LNCAP (cell line): ENCODE measurements around the gene SEC14L5.

Experiments used
- TF ChIP-seq, protein P1 (sequence below): fragments of 450-650 bp; IDR thresholded peaks from 2 replicates; pipeline ENCODE4 v1.5.1; 2017; ENCODE audit warnings: mild to moderate bottlenecking

Gene SEC14L5

DNA sequence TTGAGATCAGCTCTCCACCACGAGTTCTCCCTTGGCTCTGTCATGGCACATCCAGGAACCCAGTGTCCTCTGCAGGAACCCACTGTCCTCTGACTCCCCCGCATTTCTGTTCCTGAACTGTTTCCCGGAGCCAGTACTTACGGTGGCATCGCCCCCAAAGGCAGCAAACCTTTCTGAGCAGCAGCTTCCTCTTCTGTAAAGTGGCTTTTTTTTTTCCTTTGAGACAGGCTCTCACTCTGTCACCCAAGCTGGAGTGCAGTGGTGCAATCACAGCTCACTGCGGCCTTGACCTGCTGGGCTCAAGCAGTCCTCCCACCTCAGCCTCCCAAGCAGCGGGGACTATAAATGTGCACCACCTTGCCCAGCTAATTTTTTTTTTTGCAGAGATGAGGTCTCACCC is 43.4 kb downstream of the SEC14L5 start:
- TF ChIP-seq, protein P1, sequence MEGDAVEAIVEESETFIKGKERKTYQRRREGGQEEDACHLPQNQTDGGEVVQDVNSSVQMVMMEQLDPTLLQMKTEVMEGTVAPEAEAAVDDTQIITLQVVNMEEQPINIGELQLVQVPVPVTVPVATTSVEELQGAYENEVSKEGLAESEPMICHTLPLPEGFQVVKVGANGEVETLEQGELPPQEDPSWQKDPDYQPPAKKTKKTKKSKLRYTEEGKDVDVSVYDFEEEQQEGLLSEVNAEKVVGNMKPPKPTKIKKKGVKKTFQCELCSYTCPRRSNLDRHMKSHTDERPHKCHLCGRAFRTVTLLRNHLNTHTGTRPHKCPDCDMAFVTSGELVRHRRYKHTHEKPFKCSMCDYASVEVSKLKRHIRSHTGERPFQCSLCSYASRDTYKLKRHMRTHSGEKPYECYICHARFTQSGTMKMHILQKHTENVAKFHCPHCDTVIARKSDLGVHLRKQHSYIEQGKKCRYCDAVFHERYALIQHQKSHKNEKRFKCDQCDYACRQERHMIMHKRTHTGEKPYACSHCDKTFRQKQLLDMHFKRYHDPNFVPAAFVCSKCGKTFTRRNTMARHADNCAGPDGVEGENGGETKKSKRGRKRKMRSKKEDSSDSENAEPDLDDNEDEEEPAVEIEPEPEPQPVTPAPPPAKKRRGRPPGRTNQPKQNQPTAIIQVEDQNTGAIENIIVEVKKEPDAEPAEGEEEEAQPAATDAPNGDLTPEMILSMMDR: no peak

DNA sequence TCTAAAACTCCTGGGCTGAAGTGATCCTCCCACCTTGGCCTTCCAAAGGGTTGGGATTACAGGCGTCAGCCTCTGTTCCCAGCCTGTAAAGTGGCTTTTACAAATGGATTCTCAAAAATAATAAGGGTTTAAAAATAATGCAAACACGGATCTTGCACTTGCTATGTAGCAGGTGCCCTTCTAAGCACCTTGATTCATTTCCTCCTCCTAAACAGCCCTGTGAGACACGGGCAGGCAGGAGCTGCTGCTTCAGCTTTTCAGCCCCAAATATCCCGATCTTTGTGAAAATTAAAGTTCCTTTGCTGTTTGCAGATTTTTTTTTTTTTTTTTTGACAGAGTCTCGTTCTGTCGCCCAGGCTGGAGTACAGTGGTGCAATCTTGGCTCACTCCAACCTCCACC is 43.9 kb downstream of the SEC14L5 start:
- TF ChIP-seq, protein P1: no peak

DNA sequence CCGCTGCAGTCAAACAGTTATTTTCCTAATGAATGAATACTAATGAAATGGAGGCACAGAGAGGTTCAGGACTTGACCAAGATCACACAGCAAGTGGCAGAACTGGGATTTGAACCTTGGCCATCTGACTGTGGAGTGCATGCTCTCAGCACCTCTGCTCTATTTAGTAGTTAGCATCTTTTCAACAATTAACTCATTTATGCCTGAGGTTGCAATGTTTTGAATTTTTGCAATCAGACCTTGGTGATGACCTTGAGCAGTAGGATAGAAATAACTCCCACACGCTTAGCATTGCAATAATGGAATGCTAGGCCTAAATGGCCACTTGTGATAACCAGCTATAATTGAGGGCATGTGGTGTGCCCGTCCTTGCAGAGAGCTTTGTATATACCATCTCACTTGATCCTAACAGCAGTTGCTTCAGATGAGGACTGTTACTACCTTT is 44.6 kb downstream of the SEC14L5 start:
- TF ChIP-seq, protein P1: no peak

DNA sequence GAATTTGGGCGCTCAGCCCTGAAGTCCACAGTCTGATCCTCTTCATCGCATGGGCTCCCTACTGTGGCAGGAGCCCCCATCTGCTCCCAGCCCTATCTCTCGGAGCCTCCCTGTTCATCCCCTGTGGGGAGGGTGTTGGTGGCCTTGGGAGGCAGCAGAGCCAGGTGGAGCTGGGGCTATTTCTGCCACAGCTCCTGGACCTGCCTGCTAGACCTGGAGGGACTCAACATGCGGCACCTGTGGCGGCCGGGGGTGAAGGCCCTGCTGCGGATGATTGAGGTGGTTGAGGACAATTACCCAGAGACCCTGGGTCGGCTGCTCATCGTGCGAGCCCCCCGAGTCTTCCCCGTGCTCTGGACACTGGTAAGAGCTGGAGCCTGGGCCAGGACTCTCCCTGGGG is 45.1 kb downstream of the SEC14L5 start:
- TF ChIP-seq, protein P1: no peak

DNA sequence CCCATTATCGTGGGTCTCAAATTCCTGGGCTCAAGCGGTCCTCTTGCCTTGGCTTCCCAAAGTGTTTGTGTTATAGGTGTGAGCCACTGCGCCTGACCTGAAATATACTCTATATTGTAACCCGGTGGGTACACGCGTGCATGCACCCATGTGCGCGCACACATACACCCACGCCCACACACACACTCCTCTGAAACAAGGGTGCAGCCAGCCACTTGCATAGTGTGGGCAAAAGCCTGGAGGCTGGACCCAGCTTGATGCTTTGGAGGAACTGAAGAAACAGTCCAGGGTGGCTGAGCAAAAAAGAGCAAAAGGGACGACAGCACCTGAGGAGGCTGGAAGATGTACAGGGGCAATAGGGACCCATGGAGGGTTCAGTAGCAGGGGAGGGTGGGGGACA is 45.7 kb downstream of the SEC14L5 start:
- TF ChIP-seq, protein P1: no peak

DNA sequence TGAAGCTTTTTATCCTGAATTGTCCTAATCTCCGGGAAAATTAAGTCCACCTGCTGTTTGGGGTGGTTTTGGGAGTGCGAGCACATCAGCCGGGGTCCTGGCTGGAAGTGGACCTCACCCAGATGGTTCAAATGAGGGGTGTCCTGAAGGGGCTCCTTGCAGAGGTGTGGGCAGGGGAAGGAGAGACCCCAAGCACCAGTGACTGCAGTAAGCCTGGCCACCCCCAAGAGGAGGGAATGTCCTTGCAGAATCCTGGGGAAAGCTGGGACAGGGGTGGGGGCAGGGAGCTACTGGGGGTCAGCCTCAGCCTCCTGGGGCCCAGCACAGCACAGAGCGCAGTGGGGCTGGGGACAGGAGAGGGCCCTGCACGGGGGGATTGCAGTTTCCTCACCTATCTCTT is 46.2 kb downstream of the SEC14L5 start:
- TF ChIP-seq, protein P1: no peak

DNA sequence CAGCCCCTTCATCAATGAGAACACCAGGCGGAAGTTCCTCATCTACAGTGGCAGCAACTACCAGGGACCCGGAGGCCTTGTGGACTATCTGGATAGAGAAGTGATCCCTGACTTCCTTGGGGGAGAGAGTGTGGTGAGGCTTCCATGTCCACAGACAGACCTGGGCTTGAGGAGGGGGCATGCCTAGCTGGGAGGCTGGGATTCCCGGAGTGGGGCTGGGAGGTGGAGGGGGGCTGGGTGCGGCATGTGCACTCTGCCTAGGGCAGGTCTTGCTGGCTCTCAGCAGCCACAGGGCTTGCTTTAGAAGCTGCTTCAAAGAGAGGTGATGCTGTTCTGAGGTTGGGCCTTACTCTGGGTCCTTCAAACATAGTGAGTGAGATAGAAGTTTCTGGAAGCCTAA is 47.8 kb downstream of the SEC14L5 start:
- TF ChIP-seq, protein P1: no peak
